ENCODE results near the gene CZIB.

CZIB gene

DNA sequence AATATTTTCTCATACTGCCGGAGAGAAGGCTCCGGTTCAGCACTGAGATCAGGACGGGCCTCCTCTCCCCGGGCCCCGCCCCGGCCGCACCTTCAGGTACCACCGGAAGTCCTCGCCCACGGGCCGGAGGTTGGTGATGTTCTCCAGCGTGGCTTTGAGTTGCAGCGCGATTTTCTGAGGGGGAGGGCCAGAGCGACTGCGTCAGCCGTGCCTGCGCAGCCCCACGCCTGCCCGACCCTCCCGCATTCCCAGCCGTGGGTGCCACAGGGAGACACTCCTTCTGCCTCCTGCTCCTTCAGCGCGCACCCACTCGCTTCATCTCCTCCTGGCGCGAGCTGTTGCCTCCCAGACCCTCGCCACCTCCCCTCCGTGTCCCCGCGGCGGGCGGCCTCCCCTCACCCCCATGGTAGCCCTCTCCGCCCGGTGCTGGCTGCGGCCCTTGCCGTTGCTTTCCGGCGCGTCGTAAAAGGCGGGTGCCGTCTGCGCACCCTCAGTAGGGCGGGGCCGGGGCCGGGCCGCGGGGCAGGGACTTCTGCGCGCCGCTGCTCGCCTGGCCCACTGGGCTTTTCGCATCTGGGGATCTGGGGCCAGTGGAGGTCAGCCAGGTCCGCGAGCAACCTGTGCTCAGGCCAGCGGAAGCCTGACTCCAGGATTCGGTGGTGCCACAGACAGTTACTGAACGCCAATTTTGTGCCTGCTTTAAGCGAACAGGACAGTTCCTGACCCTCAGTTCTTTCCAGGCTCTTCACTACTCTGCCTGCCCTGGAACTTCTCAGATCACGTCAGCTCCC lies at the start of gene CZIB:
CZIB (minus strand) TSS at position 464 of the 791 bp plus-strand sequence; CDS start at position 405, 59 bp downstream.
- DNase-seq (ENCODE audit: low spot score): peak; percentile 77

DNA sequence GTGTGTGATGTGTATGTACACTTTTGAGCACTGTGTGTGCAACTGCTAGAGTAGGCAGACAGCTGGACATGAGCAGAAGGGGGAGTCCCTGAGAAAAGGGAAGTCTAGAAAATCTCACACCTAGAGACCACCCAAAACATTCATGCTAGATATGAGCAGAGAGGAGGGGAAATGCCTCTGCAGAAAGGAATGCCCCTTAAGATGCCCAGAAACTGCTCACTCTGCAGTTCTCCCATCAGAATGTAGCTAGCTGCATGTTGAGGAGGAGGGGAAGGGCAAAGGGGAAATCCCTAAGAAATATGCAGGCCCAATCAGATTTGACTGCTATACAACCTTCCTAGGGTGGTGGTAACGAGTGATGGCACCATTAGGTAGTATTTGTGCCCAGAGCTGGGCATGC lies 49.7 kb upstream of the CZIB start:
- no peak for DNase-seq (ENCODE audit: low spot score)

DNA sequence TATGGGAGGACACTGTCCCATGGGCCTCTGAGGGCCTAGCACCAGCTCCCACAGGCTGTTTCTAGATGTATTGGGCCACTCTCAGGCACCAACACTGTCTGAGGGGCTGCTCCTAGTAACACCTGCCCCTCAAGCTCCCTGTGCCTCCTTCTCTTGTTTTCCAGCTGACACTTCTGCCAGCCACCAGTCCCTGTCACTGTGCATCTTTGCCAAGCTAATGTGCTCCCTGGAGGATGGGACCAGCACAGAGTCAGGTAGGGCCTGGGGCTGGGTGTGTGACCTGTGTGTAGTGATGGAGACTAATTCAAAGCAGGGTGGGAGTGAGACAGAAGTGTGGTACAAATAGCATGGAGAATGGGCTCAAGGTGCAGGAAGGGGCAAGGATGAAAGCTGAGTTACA lies 47.3 kb upstream of the CZIB start:
- no peak for DNase-seq (ENCODE audit: low spot score)

GRCh38 chr1:53266038-53266437 lies 45.6 kb upstream of the CZIB start:
- no peak for DNase-seq (ENCODE audit: low spot score)

- no peak for DNase-seq (ENCODE audit: low spot score)
Observed at GRCh38 chr1:53265581-53265980, 45.1 kb upstream of the CZIB start.

GRCh38 chr1:53264048-53264447 lies 43.6 kb upstream of the CZIB start:
- no peak for DNase-seq (ENCODE audit: low spot score)

DNA sequence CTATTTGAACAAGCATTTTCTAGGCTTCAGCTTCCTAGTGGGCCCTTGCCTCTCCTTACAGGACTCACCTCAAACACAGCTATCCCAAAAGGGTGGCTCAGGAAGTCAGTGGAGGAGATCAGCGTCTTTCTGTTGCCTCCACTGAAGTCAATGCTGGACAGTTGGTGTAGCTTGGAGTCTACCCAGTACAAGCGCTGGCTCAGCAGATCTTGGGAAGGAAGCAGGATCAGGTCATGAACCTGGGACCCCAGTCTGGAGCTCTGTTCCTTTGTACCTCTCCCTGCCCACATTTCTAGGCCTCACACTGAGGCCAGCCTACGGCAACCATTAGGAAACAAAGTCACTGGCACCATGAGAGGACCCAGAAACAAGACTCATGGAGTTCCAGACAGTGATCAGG lies 41.6 kb upstream of the CZIB start:
- DNase-seq (ENCODE audit: low spot score): no peak

DNA sequence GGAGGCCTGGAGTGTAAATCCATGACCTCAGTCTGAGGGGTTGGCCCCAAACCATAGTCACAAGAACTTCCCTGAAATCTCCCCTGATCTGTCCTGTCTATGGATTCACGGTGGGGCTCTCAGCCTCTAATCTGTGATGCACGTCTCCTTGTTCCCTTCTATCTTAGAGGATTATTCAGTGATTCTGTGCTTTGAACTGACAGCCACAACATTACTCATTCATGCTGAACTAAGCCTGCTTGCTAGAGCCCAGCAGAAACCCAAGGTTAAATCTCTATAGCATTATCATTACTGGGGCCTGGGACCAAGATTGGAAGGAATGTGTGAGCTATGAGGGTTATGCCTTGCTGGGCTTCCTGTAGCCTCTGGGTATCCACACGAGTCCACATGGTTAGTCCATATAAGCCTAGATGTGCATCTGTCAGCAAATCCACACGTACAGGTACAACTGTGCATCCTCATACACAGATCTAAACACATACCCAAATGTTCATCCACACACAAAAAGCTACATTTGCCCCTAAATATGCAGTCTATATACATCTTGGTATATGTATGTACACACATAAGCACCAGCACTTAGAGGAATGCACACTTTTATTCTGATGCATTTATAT lies 40.3 kb upstream of the CZIB start:
- DNase-seq (ENCODE audit: low spot score): no peak

DNA sequence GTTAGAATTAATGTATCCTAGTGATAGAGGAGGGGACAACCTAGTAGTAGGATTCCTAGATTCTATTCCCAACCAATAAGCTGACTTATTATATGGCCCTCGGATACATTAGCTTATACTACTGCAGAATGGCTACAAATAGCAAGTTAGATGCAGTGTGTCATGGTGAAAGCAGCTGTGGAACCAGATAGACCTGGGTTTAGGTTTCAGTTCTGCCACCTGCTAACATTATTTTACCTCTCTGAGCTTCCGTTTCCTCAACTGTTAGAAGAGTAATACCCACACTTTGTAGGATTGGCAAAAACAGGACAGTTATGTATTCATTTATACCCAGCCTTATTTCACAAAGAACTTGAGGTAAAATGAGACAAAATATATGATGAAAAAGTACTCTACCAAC lies 39.5 kb upstream of the CZIB start:
- DNase-seq (ENCODE audit: low spot score): no peak

DNA sequence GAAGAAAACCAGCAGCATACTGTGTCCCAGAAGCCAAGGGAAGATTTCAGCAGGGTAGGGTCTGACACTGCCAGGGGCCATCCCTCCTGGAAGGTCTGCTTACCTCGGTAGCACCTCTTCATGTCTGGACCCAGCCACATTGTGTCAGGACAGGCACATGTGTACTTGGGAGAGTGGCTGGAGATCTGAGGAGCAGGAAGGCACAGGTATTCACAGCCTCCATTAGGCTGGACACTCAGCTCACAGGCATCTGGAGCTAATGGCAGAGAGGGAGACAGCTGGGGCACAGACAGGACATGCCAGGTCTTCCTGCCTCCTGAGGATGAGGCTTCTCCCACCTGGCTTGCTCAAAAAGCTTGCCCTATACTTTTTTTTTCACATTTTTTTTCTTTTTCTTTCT lies 37.8 kb upstream of the CZIB start:
- no peak for DNase-seq (ENCODE audit: low spot score)

DNA sequence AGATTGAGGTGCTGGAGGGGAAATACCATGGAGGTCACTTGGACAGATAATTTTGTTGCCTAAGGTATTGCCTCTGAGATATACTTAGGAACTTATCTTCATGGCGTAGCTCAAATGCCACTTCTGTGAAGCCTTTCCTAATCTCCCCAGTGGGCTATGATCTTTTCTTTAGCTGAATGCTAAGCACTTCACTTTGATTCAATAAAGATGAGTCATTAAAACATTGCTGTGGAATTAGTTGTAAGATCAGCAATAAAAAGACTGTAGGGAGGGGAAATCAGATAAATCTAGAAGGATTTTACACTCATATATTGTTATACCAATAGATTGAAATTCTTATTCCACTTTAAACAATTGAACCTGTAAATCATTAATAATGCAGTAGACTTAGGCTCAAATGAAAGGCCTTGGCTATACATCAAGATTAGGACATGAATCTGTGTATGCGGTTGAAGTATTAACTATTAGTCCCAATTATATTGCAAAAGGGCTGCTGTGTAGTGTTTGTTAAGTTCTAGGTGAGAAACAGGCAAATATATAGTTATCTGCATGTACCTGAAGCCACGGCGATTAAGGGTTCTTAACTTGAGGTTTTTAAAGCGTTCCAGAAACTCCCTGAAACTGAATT lies 37.1 kb upstream of the CZIB start:
- DNase-seq (ENCODE audit: low spot score): no peak

DNA sequence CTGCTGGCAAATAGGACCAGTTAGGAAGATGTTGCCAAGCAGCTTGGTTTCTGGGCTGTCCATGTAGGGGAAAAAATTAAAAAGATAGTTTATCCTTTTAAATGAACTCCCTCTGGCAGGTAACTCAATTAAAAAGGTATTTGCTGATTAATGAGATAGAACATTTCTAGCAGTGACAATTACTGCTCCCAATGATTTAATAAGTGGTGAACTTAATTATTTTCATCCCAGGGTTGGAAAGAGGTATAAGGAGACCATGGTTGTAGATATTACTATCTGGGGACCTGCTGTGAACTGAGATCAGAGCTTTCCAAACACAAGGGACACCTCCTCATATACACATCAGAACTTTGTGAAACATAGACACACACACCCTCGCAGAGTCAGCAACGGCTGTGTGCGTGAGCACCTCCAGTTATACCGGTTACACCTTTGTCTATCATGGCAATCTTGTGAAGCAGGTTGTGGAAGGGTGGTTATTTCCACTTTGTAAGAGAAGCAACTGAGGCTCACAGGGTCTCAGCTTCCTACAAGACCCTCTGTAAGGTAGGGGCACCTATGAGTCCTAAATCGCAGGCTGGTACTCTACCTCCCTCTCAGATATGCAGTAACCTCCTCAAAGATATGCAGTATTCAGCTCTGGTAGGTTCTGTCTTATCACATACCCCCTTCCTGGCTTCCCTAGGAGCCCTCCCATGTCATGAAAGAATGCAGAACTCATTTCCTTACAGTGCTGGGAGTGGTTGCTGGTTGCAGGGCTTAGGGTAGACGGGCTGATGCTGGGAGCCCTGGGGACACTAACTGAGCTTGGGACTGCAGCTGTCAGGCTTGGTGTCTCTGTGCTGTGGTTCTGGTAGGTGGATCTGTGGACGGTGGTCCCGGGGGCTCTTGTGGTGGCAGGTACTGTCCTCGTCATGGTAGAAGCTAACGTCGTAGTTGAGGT lies 36.3 kb upstream of the CZIB start:
- no peak for DNase-seq (ENCODE audit: low spot score)

DNA sequence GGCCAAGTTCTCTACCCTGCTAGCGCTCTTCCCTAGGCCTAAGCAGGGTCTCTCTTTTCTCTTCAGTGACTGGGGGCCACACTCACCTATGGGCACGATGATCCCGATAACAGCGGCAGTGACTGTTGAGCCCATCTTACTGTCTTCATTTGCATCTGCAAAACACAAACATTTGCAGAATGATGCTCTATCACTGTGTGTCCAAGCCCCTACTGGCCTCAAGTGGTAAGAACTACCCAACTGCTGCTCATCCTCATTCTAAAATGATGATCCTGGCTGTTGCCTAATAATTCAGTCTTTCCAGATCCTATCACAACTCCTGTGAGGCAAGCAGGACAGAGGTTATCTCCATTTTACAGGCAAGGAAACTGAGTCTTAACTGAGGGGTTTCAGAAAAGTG lies 34.6 kb upstream of the CZIB start:
- DNase-seq (ENCODE audit: low spot score): no peak

- no peak for DNase-seq (ENCODE audit: low spot score)
Observed at GRCh38 chr1:53254011-53254640, 33.7 kb upstream of the CZIB start.

GRCh38 chr1:53250325-53250724 lies 29.9 kb upstream of the CZIB start:
- DNase-seq (ENCODE audit: low spot score): no peak

- DNase-seq (ENCODE audit: low spot score): no peak
Observed at GRCh38 chr1:53249706-53250105, 29.3 kb upstream of the CZIB start.

DNA sequence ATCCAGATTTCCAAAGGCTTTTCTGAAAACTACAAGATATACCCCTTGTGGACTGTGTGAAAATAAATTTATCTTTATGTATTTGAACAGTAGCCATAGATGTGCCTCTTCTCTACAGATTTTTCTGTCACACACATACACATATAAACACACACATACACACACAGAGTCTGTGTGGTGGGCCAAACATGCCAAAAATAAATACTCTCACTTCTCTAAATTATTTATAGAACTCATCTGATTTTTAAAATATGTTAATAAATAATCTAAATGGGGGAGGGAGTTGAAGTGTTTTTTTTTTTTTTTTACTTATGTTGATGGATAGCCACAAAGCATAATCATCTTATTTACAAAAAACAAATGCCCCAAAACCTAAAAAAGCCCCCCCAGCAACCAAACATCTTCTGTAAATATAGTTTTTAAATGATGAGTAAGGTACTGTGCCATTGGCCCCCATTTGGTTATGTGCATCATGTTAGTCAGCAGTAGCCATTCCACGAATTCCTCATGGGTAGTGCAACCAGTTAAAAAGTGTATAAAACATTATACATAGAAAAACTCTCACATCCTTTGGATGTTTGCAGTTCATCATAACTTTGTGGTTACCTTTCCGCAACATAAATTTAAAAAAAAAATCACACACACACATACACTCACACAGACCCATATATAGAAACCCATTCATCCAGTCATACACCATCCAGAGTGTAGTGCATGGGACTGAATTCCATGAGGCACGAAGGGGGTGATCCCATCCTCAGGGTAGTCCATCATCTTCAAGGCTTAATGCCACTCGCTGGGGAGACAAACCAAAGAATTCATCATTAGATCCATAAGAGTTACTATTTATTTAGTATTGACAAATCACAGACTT lies 26.1 kb upstream of the CZIB start:
- no peak for DNase-seq (ENCODE audit: low spot score)

DNA sequence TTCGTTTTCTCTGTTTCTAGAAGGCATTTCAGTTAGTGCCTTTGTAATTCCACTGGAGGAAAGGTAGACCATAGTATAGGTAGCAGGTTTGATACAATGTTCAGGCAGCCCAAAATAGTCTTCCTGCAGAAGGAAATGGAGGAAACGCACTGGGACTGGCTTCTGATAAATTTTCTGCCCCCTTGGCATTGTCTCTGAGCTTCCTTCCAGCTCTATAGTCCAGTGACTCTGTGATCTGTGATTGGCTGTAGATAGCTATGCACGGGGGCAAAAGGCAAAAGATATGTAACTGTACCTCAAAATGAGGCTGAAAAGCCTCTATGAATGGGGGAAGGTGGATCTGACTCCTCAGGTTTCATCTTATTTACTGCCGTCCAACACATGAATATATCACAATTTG lies 23.7 kb upstream of the CZIB start:
- no peak for DNase-seq (ENCODE audit: low spot score)

DNA sequence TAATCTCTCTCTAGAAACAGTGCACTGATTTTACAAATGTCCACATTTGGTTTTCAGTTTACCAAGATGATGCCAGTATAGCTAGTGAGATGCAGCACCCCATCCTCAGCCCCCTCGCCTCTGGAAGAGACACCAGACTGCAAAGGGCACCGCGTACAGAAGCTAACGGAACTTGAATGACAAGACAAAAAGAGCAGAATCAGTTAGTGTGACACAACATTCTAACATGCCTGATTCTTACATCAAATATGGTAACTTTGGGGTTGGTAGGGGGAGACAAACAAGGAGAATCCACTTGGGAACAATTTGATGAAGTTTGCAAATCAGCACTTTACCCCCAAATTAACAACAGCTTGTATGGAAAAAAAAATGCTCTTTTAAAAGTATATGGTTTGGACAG lies 21.9 kb upstream of the CZIB start:
- no peak for DNase-seq (ENCODE audit: low spot score)

DNA sequence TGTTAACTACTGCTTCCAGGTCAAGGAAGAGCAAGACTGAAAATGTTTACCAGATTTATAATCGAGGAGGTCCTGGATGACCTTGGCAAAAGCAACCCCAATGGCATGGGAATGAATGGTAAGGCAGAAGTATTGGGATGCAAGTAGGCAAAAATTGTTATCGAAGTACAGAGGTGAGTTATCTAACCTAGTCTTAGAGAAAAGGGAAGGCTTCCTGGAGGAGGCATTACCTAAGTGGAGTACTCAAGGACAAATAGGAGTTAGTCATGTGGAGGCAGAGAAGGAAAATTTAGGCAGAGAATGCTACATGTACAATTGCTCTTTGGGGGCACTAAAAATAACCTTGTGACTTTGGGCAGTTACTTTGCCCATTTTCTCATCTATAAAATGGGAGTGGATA lies 21.4 kb upstream of the CZIB start:
- DNase-seq (ENCODE audit: low spot score): no peak

All from HuH-7.5 (cell line).